Hematopoietic multipotent progenitor cell treated with erythropoietin and hydrocortisone succinate and interleukin-3 and kit ligand, for 8 days (in vitro differentiated cells): ENCODE results near the gene ISG20L2.

Experiments
- DNase-seq: peaks from one replicate; pipeline ENCODE4 v3.0.0-alpha.2; 2015

The ISG20L2 gene

DNA sequence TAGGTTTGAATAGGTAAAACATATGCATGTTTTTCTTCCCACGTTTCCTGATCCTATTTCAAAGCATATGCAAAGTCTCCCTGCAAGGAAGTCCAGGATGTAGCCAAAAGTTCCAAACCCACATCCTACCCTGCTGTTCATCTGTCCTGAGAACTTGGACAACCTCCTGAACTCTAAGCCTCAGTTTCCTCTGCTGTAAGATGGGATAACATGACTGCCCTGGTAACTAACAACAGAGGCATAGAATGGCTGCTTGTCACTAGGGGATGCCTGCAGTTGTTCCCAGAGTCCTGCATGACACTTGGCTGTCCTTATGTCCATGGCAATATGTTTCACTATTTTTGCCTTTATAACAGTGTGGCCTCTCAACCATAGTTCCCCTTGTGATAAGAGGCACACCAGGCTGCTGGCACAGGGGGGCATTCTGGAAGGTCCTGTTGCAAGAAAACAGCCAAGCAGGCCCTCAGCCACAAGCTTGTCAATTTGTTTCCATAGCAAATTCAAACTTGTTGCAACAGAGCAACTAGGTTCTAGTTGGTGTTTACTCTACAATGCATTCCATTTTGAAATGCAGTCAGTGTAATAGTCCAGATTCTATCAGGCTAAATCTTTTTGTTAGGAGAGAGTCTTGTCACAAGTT, 24.4 kb upstream of the ISG20L2 start:
- DNase-seq: peak; percentile 44

DNA sequence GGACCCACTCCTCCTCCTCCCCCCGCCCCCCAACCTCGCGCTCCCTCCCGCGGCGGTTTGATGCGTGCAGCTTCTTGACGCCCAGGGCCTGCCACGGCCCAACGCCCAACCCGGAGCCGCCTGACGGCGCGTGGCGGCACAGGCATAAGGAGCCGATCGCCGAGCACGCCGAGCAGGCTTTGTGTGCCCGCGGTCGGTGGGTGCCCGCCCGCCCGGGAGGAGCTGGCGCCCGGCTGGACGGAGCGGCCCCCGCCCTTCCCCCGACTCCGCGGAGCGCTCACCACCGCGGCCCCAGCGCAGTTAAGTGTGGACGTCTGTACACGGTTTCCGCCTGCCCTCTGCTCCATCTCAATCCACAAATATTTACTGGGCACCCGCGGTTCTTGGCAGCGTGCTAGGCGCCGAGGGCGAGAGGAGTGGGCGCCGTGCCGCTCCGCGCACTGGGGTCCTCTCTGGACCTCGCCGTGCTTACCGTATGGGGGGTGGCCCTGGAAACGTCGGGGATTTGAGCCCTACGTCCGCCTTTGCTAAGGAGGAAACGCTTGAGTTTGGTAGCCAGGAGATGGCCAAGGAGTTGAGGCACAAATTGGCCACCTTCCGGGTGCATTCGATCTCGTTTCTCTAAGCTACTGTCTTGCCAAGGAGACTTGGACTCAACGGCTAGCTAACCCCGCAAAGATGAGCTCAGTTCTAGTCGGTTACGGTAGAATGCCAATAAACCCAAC, 23.4 kb upstream of the ISG20L2 start:
- peak; percentile 95 for DNase-seq

DNA sequence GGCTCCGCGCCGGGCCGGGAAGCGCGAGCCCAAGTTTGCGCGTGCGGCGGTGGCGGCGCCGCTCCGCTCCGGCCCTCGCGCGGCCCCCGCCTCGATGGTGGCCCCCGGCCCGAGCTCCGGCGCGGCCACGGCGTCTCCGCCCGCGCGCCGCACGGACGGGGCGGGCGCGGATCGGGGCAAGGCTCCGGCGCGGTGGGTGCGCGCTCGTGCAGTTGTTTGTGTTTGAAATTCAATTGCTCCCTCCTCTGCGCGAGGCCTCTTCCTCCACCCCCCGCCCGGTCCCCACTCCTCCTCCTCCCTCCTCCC, 22.8 kb upstream of the ISG20L2 start, which contains the start of gene HDGF:
Gene HDGF, minus strand, starts transcription at position 225 of the 306 bp plus-strand sequence. CDS start 246 bp downstream, outside the sequence.
- DNase-seq: no peak

DNA sequence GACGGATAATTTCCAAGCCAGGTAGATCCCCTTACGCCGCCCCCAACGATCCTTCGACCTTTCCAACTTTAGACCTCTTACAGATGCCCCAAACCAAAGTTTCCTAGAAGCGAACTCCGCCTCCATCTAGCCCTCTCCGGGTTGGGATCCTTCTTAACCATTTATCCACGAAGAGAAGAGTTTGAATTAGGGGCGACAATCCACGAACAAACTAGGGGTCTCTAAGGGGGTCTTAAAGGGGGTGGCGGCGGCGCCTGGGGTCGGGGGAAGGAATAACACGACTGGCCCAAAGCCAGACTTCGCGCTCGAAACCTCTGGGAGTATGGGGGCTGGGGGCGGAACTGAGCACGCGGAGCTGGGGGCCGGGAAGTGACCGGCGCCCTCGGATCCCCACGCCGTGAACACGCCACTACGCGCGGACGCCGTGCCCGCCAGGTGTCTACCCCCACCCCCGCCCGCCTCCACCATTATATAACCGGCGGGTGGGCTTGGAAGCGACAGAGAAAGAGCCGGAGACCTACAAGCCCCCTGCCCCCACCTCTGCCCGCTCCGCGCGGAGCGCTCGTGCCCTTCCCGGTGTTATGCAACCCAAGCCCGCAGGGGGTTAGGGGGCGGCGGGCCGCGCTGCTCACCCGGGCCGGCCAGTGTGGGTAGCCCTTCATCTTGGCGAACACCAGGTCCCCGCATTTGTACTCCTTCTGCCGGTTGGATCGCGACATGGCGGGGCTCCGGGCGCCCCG, 22.3 kb upstream of the ISG20L2 start:
- peak; percentile 32 for DNase-seq

DNA sequence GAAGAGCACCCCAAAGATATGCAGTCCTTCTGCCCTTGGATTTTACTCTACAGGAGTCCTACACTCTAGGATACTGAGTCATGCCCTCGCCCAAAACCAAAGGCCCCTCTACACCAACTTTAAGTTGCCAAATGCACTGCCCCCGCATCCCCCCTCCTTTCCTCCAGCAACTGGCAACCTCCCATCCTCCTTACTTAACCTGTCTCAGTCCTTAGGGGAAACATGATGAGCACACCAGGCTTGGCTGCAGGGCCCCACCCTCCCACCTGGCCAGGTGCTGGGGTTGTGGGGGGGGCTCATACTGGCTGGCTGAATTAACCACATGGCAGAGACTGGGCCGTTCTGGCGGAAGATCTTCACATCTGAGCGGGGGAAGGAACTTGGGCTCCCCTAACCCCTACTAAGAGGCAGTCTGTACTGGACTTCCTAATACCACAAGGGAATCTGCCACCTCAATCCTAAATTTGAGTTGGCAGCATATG, 21.7 kb upstream of the ISG20L2 start:
- DNase-seq: peak; percentile 74

DNA sequence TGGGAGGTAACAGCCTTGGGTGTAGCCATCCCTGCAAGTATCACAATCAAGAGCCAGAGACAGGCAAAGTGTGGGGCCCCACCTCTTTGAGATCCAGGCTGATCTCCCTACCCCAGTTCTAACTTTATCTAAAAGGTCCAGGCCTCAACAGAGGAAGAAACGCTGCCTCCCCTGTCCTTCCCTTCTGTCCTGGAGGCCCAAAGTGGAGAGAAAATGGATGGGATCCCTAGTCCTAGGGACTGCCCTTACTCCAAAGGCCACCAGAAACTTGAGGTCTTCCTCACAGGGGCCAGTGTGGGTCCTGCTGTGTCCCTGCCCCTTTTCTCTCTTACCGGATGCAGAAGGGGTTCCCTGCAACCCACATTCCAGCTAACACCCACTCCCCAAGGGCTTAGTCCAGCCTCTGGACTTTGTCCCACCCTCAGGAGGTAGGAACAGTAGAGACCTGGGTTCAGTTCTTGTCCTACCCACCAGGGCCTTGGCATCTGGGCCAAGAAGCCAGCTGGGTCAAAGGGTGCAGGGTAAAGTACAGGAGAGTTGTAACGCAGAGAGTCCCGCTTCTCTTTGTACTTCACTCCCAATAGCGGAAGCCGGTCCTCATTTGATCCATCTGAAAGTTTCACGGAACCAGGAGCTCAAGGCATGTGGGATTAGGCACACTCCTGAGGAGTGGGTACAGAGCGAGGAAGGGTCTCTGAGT, 21.0 kb upstream of the ISG20L2 start:
- DNase-seq: peak; percentile 87

DNA sequence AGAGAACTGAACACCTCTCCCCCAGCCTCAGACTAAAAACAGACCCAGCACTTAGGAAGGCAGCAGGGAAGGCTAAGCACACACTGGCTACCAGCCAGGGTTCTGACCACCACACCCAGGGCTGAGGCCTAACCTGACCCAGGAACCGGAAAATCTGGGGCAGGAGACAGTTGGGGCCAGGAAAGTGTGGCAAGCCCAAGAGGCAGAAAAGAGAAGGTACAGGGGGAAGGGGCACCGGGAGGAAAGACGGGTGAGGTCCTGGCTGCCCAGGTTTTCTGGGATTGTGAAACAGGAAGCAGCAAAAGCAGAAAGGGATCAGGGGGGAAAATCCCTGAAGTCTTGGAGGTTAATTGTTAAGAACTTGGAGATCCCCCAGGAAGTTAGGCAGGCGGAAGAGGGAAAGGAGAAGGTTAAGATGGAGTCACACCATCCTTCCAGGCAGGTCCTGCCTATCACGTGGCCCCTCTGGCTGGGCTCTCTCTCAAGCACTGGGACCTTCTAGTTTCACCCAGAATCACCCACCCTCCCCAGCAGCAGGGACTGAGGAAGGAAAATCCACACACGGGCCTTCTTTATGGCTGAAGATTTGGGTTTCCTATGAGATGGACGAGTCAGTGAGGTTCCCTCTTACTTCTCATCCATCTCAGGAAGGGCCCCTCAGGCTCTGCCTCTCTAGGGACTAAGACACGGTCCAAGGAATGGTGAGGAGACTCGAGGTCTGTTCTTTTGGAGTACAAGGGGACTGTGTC, 20.3 kb upstream of the ISG20L2 start:
- DNase-seq: peak; percentile 80

DNA sequence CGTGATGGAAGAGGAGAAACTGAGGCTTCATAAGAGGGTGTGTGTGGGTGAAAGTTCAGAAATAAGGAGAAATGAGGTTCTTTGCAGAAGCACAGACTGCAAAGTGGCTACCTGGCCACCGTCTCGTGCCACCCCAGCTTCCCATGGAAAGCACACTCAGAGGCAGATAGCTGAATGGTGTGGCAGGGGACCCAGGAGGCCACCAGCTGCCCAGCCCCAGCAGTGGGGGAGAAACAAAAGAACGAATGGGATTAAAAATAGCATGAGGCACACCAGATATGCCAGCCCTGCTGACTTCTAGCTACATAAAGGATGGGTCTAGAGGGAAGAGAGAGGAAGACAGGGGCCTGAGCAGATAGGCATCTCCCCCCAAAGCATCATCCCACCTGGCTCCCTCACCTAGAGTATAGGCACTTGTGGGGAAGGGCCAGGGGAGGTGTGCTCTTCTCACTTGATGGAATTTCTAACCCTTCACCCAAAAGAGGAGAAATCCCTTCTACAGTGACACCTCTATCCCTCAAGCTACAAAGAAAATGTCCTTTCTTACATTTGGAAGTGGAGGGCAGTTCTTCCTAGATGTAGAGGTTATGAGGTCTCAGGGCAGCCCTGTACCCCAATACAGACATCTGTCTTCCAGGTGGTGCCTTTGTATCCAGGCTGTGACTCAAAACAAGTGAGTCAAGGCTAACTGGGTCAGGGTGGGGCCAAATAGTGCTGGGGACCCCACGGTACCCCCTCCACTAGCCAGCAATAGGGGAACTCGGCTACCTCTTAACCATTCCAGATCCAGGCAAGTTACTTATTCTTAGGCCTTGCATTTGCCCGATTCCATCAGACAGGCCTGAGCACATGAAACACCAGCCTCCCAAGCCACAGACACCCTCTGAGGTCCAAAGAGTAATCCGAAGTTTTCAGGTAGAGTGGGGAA, 19.4 kb upstream of the ISG20L2 start:
- DNase-seq: peak; percentile 13

DNA sequence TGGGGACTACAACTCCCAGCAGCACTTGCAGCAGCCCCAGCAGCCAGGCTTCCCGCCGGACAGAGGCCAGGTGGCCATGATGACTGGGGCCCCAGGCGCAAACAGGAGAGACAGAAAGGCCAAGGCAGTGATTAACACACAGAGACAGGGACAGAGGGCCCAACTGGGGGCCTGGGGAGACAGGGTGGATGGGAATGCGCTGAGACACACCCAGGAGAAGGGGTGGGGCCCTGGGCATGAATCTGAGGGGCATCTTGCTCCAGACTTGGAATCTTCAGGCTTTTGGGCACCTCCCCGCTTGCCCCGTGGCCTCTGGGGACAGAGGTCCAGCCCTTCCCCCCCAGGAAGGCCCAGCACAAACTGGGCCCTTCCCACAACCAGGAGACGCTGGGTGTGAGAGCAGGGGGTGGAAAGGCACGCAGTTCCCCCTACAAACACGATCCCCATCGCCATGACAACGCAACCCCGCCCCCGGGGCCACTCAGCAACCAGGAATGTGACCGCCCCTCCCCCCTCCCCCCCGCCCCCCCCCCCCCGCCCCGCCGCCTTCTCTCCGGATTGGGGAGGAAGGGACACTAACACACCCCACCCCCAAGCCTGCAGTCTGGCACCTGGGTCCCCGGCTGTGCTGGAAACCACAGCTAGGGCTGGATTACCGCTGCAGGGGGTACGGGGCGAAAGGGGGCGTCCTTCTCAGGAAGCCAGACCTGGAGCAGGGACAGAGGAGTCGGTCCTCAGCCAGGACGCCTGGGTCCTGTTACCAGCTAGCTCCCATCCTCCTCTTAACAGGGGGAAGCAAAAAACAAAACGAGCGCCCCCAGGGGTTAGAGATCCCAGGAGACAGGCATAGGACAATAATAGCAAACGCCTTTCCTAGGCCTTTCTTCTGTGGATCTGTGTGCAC, 18.4 kb upstream of the ISG20L2 start:
- DNase-seq: peak; percentile 67

DNA sequence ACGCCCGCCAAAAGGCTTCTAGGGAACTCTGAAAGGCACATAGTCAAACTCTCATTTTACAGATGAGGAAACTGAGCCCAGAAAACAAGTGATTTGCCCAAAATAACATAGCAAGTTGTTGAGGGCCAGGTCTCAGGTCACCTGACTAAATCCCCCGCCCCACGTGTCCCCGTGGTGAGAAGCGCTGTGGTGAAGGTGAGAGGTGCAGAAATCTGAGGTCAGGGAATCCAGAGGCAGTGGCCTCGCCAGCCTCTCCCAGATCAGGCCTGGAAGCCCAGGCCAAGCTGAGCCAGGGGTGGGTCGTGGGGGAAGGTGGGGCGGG, 17.8 kb upstream of the ISG20L2 start:
- no peak for DNase-seq

DNA sequence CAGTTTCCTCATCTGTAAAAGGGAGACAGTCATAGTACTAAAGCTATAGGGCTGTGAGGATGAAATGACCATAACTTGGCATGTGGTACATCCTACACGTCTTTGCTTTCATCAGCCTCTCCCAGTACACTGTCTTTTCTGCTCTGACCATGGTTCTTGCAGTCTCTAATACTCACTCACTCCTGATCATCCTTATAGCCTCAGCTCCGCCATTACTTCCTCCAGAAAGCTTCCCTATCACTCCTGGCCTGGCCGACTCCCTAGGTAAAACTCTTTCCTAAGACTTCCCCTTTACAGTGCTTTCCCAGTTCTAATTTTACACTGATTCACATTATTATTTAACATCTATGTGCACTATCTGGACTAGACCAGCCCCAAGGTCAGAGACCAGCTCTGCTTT, 17.3 kb upstream of the ISG20L2 start:
- DNase-seq: no peak

DNA sequence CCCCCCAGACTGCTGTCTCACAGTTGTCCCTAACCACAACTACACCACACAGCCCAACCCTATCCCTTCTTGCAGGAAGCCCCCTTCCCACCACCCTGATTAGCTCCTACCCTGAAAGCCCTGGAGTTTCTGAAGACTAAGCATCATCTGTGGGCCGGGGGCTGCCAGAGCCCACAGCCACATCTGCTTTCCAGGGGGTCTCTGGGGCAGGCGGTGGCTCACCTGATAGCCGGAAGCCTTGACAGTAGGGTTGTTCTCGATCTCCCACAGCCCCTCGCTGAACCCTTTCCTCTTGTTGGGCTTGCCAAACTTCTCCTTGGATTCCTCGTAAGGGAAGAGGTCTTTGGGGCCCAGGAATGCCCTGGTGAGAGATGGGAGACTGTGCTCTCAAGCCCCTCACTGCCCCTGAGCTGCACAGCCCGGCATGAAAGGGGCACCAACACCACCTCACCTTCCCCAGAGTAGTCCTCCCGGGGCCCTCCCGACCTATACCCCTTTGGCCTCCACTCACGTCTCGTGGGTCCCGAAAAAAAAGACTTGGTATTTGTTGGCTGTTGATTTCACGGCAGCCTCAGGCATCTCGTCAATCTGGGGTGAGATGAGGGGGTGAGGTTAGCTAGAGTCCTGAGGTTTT, 16.3 kb upstream of the ISG20L2 start:
- DNase-seq: no peak

DNA sequence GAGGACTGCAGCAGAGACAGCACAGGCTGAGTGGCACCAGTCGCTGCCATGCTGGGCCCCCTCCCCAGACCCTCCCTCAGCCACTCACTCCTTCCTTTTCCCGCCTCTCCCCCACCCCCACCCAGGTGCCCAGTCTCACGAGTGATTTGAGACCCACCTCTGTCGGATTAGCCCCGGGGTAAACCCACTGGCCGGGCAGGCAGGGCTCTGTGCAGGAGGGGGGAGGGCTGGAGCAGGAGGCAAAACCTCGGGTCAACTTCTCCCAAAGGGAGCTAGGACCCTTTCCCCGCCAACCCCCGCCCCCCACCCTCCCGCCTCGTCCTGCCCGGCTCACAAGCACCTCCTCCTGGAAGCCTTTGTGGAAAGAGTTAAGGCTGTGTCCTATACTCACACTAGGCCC, 15.8 kb upstream of the ISG20L2 start:
- no peak for DNase-seq

DNA sequence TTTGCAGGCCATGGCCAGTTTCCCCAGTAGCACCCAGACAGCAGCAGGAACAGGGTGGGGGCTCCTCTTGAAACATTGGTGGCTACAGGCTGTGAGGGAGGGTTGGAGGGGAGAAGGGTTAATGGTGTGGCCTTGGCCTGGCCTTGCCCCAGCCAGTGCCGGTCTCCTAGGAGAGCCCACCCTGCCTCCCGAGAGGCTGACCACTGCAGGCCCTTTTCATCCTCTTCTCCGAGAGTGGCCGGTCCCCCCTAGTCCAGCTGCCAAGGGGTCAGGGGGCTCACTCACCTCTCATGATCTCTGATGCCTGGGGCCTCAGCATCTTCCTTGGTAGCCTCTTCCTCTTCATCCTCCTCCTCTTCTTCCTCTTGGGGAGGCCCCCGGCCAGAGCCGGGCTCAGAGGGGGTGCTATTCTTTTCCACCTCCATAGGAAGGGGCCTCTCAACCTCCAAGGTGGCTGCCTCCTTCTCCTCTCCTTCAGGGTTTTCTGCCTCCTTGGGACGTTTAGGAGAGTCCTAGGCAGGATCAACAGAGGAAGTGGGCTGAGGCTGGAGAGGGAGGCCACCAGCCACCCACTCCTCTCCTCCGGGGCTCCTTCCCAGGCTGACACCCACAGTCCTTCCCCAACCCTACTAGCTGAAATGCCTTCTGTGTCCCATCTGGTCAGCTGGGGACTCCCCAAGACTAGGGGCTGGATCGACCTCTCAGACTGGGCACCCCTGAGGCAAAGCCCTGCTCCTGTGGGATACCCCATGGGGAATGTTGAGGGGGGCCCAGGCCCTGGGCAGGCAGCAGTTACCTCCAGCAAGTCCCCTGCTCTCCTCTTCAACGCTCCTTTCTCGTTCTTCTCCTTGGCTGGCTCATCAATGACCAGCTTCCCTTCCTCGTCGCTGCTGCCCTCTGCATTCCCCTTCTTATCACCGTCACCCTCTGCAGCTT, 15.1 kb upstream of the ISG20L2 start:
- DNase-seq: no peak

DNA sequence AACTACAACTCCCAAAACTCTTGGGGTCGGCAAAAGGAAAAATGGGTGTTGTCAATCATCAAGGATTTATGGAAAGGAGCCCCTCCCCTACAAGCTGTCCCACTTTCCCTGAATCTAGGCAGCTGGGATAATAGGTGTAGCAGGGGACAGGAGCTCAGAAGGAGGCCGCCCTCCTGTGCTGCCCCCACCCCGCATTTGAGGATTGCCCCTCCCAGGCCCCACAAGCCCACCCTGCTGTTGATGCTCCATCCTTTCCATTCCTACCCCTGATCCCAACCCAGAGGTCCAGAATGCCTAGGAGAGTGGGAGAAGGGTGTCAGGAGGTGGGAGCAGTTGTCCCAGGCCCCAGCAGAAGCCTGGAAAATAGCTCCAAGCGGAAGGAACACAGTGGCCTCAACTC, 14.2 kb upstream of the ISG20L2 start:
- DNase-seq: no peak

DNA sequence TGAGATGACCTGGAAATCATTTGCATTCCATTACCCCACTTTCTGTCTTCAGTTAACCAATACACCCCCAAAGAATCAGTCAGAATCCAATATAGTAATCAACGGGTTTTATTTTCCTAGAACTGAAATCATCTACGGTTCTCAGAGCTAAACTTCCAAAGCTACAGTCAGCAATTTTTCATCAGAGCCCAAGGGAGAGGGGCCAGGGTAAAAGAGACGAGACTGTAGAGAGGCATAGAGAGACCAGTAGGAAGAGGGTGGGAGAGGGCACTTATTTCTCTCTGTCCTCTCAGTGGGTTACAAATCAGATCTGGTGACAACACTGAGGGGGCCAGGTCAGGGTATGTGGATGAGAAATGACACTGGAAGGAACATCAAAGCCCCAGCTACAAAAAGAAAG, 13.5 kb upstream of the ISG20L2 start:
- no peak for DNase-seq

DNA sequence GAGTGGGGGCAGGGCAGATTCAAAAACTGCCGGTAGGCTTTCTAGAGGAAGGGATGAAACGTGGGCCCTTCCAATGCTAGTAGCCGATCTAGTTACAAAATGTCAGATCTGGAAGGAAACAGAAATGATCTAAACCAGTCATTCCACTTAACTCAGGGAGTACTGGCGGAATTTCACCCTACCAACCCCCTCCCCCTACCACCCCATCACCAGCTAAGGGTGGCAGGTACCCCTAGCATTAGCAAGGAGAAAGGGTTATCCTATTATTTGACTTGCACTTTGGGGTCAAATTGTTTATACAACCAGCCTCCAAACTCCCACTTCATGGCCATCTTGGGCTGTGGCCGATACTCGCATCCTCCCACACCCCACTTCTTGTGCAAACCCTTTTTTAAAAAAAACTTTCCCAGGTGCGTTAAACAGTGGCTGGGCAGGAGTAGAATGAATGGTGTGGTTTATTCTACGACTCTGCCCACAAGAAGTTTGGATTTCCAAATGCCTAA, 13.0 kb upstream of the ISG20L2 start:
- no peak for DNase-seq

DNA sequence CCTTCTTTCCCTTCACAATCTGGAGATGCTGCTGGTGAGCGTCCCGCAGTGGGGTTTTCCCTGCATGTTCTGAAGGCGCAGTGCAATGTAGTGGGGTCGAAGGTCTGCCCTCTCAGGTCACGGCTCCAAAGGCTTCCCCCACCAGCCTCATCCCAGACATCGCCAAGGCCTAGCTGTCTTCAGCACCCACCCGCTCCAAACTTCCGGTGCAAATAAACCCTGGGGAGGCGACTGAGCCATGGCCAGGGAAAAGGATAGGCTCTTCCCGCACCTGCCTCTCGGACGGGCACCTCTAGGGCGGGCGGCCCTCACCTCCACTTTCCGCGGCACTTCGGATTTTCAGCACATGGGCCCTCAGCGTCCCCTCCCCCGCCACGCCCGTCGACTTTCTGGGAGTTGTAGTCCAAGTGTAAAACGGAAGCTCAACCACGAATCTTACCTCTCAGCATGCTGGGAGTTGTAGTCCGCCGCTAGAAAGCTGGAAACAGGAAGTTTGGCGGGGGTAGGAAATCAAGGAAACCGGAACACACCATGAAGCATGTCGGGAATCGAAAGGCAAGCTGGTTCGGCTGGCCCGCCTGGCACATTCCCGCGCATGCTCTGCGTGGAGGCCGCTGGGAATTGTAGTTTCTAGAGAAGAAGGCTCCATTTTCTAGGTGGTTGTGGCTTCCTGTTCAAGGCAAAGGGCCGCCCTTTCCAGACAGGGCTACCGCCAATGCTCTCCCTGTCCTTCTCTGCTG, 12.3 kb upstream of the ISG20L2 start, which contains the start of gene MRPL24:
Gene MRPL24, minus strand, starts transcription at position 348 of the 740 bp plus-strand sequence. CDS start 2,384 bp downstream, outside the sequence.
- peak; percentile 100 for DNase-seq
